ENCODE results near the gene OR13C9. TPM values are rescaled to one million over a fixed set of nuclear protein-coding genes. Genes with fewer than 3 reads are reported as not detected.

OR13C9 gene
- total RNA-seq, 2 experiments from 2014 or later = not detected

- CTCF ChIA-PET = no interaction called here
Observed at GRCh38 chr9:104586496-104587180, 31.4 kb downstream of the OR13C9 start.

GRCh38 chr9:104580562-104580961 lies 37.4 kb downstream of the OR13C9 start:
- Mint-ChIP-seq H3K27ac (no peak overlapping the region), H3K4me1 (no peaks in the 10 kb centered on the region), H3K9me3 (no peaks in the 10 kb centered on the region), H3K27me3 (no peaks in the 10 kb centered on the region), H3K36me3 (ENCODE audit: low read depth) (no peaks in the 10 kb centered on the region), H3K4me3 (no peak overlapping the region)
- POLR2A ChIA-PET = no interaction called here
- no peak for DNase-seq
- CTCF ChIA-PET = no interaction called here

More at GRCh38 chr9:104586496-104587180, 31.4 kb downstream of the OR13C9 start:
- H3K4me3 Mint-ChIP-seq = no peak overlapping the region
- H3K27me3 Mint-ChIP-seq = no peaks in the 10 kb centered on the region
- H3K36me3 Mint-ChIP-seq (ENCODE audit: low read depth) = no peaks in the 10 kb centered on the region
- no peaks in the 10 kb centered on the region for H3K9me3 Mint-ChIP-seq
- no peak overlapping the region for H3K27ac Mint-ChIP-seq
- no peaks in the 10 kb centered on the region for H3K4me1 Mint-ChIP-seq
- no peak for DNase-seq
- POLR2A ChIA-PET = no interaction called here

- Mint-ChIP-seq H3K27me3 (no peaks in the 10 kb centered on the region), H3K4me1 (no peaks in the 10 kb centered on the region), H3K27ac (no peak overlapping the region), H3K9me3 (peaks cover 3% of the 10 kb centered on the region), H3K4me3 (no peak overlapping the region), H3K36me3 (ENCODE audit: low read depth) (no peaks in the 10 kb centered on the region)
- CTCF ChIA-PET = no interaction called here
- DNase-seq = no peak
- POLR2A ChIA-PET = no interaction called here
Observed at GRCh38 chr9:104577263-104577662, 40.7 kb downstream of the OR13C9 start.

DNA sequence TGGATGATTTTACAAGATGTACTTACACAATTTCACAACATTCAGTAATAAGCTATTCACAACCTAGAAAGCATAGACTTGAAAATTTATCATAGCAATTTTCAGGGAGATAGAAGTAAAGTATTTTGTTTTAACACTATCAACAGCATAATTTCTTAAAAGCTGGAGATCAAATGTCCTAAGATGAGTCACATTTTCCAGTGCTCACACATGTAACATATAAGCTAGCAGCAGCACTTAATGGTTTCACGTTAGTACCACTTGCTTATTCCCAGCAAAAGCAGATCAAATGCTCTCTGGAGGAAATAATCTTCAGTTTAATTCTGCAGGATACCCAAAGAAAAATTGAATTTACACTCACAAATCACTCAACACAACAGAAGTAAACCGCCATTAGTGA lies 42.5 kb downstream of the OR13C9 start:
- no peak for DNase-seq
- CTCF ChIA-PET = no interaction called here
- no peak overlapping the region for H3K4me3 Mint-ChIP-seq
- POLR2A ChIA-PET = no interaction called here
- H3K4me1 Mint-ChIP-seq = no peaks in the 10 kb centered on the region
- H3K36me3 Mint-ChIP-seq (ENCODE audit: low read depth) = no peaks in the 10 kb centered on the region
- no peaks in the 10 kb centered on the region for H3K27me3 Mint-ChIP-seq
- H3K27ac Mint-ChIP-seq = no peak overlapping the region
- peaks cover 3% of the 10 kb centered on the region for H3K9me3 Mint-ChIP-seq

- ChIA-PET CTCF (no interaction called here), POLR2A (no interaction called here)
- Mint-ChIP-seq H3K27ac (no peak overlapping the region), H3K9me3 (peaks cover 3% of the 10 kb centered on the region), H3K4me3 (no peak overlapping the region), H3K4me1 (no peaks in the 10 kb centered on the region), H3K27me3 (no peaks in the 10 kb centered on the region), H3K36me3 (ENCODE audit: low read depth) (no peaks in the 10 kb centered on the region)
- no peak for DNase-seq
Observed at GRCh38 chr9:104572612-104573011, 45.4 kb downstream of the OR13C9 start.

DNA sequence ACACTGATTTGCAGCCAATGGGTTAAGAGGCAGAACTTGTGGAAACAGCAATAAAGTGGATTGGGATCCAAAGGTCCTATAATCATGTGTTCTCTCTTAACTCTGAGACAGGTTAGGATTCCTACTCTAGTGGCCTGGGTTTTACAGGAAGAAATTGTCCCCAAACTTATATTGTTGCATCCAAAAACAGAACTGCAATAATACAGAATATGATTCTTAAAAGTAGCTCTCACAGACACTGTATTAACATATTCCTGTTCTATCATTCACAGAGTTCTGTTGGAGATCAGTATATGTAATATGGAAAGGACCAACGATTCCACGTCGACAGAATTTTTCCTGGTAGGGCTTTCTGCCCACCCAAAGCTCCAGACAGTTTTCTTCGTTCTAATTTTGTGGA lies 49.1 kb downstream of the OR13C9 start, which contains the start of gene OR13C8:
Gene OR13C8, plus strand, starts transcription at position 301 of the 400 bp plus-strand sequence. Its CDS starts 0 bp downstream, at position 301.
- no peaks in the 10 kb centered on the region for H3K4me1 Mint-ChIP-seq
- no peak within 1 kb of the TSS for H3K27ac Mint-ChIP-seq
- DNase-seq = no peak
- no peaks in the 10 kb centered on the region for H3K36me3 Mint-ChIP-seq (ENCODE audit: low read depth)
- no peak within 1 kb of the TSS for H3K4me3 Mint-ChIP-seq
- ChIA-PET POLR2A (no interaction called here), CTCF (no interaction called here)
- H3K9me3 Mint-ChIP-seq = peaks cover 3% of the 10 kb centered on the region
- H3K27me3 Mint-ChIP-seq = no peaks in the 10 kb centered on the region

Other genes with a start within 250 kb of the OR13C9 start
- gene OR13F1, start 113.9 kb downstream of the OR13C9 start, total RNA-seq = not detected
- gene OR13C4, start 91.0 kb downstream of the OR13C9 start, total RNA-seq = not detected
- gene OR13C3, start 81.3 kb downstream of the OR13C9 start, total RNA-seq = not detected
- gene OR13C8, start 49.0 kb downstream of the OR13C9 start, total RNA-seq = not detected
- gene OR13C5, start 18.8 kb downstream of the OR13C9 start, total RNA-seq = not detected
- not detected for gene OR13C2, start 12.6 kb downstream of the OR13C9 start, total RNA-seq
- gene OR13D1, start 76.3 kb upstream of the OR13C9 start, total RNA-seq = not detected
- 10 to 100 TPM; 20.8 to 22.4 TPM for gene NIPSNAP3A, start 129.5 kb upstream of the OR13C9 start, total RNA-seq
- under 1 TPM; 0.74 to 0.79 TPM for gene NIPSNAP3B, start 145.9 kb upstream of the OR13C9 start, total RNA-seq